OCI-LY1 (cell line): ENCODE data around the gene FARS2.

Source experiments
- H2AFZ ChIP-seq: fragments of 200-600 bp; sonication (generic), shearing (Covaris generic); 2 replicates; pipeline ENCODE4 v1.6.0; 2014; ENCODE audit warnings: antibody characterized with exemption, mild to moderate bottlenecking, low read length
- H3F3A ChIP-seq: fragments of 200-600 bp; sonication (generic), shearing (Covaris generic); 2 replicates; pipeline ENCODE4 v1.6.0; 2014; ENCODE audit warnings: mild to moderate bottlenecking, antibody characterized with exemption, low read length, moderate library complexity; ENCODE audit not compliant: insufficient read depth
- H3K27ac ChIP-seq: fragments of 200-600 bp; sonication (generic); 2 replicates; pipeline ENCODE4 v1.5.1; 2014; ENCODE audit warnings: low read length, mixed run types, mild to moderate bottlenecking, low read depth; ENCODE audit not compliant: poor library complexity, severe bottlenecking
- H3K27me3 ChIP-seq: fragments of 200-600 bp; sonication (generic); 2 replicates; pipeline ENCODE4 v1.6.0; 2014; ENCODE audit warnings: antibody characterized with exemption, mild to moderate bottlenecking, low read length, moderate library complexity; ENCODE audit not compliant: insufficient read depth
- H3K36me3 ChIP-seq: fragments of 200-600 bp; sonication (generic); 2 replicates; pipeline ENCODE4 v1.6.1; 2014; ENCODE audit warnings: mild to moderate bottlenecking, antibody characterized with exemption, low read length, moderate library complexity, mixed read lengths; ENCODE audit not compliant: insufficient read depth
- H3K4me1 ChIP-seq: fragments of 200-600 bp; sonication (generic); 2 replicates; pipeline ENCODE4 v1.5.1; 2014; ENCODE audit warnings: mild to moderate bottlenecking, low read length, moderate library complexity; ENCODE audit not compliant: insufficient read depth, severe bottlenecking
- H3K4me2 ChIP-seq: fragments of 200-600 bp; sonication (generic), shearing (Covaris generic); 2 replicates; pipeline ENCODE4 v1.6.1; 2014; ENCODE audit warnings: low read length
- H3K4me3 ChIP-seq: fragments of 200-600 bp; sonication (generic); 2 replicates; pipeline ENCODE4 v1.5.1; 2014; ENCODE audit warnings: low read length, low read depth, mild to moderate bottlenecking, mixed read lengths; ENCODE audit not compliant: poor library complexity, severe bottlenecking
- H3K79me2 ChIP-seq: fragments of 200-600 bp; shearing (Covaris generic); 2 replicates; pipeline ENCODE4 v1.6.1; 2016; ENCODE audit warnings: mixed run types, low read length, mixed read lengths; ENCODE audit not compliant: insufficient read depth
- H3K9ac ChIP-seq: fragments of 200-600 bp; sonication (generic), shearing (Covaris generic); 2 replicates; pipeline ENCODE4 v1.6.1; 2014; ENCODE audit warnings: mild to moderate bottlenecking, low read length, mixed read lengths
- H3K9me2 ChIP-seq: fragments of 200-600 bp; sonication (generic), shearing (Covaris generic); 2 replicates; pipeline ENCODE4 v1.6.1; 2014; ENCODE audit warnings: low read depth, mild to moderate bottlenecking, low read length, mixed read lengths
- H3K9me3 ChIP-seq: fragments of 200-600 bp; shearing (Covaris generic); 2 replicates; pipeline ENCODE4 v1.6.1; 2014; ENCODE audit warnings: low read length, mixed read lengths
- H4K20me1 ChIP-seq: fragments of 200-600 bp; sonication (generic), shearing (Covaris generic); 2 replicates; pipeline ENCODE4 v1.6.0; 2016; ENCODE audit warnings: mild to moderate bottlenecking, low read length; ENCODE audit not compliant: insufficient read depth
- EZH2 ChIP-seq: fragments of 200-600 bp; sonication (generic), shearing (Covaris generic); IDR thresholded peaks from 2 replicates; pipeline ENCODE4 v1.8.0; 2017; ENCODE audit warnings: borderline replicate concordance, mixed run types, mild to moderate bottlenecking, antibody characterized with exemption, low read length, moderate library complexity, mixed read lengths
- TF ChIP-seq, protein P1 (sequence below): fragments of 200-600 bp; sonication (generic), shearing (Covaris generic); IDR thresholded peaks from 2 replicates; pipeline ENCODE4 v1.5.1; 2017; ENCODE audit warnings: mild to moderate bottlenecking, antibody characterized with exemption, low read length, moderate library complexity, mixed read lengths

The FARS2 gene

DNA sequence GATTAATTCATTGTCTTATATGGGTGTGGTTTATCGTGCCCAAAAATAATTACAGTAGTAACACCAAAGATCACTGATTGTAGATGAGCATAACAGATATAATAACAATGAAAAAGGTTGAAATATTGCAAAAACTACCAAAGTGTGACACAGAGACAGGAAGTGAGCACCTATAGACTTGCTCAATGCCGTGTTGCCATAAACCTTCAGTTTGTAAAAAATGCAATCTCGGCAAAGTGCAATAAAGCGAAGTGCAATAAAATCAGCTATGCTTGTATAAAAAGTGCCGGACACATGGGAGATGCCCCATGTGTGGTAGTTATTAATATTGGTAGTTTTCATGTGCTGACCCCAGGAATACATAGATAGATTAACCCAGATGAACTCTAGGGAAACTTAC is 552.8 kb downstream of the FARS2 start:
- H3K27me3 ChIP-seq: no peaks in the 10 kb centered on the region
- no peaks in the 10 kb centered on the region for H3K4me1 ChIP-seq
- no peaks in the 10 kb centered on the region for H3K9me2 ChIP-seq
- no peaks in the 10 kb centered on the region for H3F3A ChIP-seq
- no peak overlapping the region for H3K4me3 ChIP-seq
- no peak overlapping the region for H3K9ac ChIP-seq
- no peaks in the 10 kb centered on the region for H3K79me2 ChIP-seq
- no peaks in the 10 kb centered on the region for H4K20me1 ChIP-seq
- H3K4me2 ChIP-seq: no peak overlapping the region
- H3K27ac ChIP-seq: no peak overlapping the region
- no peak overlapping the region for H2AFZ ChIP-seq
- TF ChIP-seq, protein P1, sequence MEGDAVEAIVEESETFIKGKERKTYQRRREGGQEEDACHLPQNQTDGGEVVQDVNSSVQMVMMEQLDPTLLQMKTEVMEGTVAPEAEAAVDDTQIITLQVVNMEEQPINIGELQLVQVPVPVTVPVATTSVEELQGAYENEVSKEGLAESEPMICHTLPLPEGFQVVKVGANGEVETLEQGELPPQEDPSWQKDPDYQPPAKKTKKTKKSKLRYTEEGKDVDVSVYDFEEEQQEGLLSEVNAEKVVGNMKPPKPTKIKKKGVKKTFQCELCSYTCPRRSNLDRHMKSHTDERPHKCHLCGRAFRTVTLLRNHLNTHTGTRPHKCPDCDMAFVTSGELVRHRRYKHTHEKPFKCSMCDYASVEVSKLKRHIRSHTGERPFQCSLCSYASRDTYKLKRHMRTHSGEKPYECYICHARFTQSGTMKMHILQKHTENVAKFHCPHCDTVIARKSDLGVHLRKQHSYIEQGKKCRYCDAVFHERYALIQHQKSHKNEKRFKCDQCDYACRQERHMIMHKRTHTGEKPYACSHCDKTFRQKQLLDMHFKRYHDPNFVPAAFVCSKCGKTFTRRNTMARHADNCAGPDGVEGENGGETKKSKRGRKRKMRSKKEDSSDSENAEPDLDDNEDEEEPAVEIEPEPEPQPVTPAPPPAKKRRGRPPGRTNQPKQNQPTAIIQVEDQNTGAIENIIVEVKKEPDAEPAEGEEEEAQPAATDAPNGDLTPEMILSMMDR: no peak
- no peak for TF ChIP-seq EZH2
- H3K36me3 ChIP-seq: no peaks in the 10 kb centered on the region
- H3K9me3 ChIP-seq: no peaks in the 10 kb centered on the region

DNA sequence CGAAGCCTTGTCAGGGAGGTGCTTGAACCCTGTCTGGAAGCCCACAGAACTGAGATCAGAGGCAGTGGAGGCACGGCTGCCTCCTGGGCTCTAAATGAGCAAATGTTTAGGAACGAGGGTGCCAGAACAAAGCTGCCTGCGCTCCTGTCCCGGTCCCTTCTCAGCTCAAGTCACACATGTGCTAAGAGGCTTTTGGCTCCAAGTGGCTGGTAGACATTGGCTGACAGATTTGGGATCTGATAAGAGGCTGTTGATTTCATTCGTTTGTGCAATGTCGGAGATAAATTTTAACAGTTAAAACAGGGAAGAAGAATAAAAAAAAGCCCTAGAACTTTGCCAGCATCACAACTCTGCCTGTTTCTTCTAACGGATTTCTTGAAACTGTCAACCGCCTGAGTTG is 553.6 kb downstream of the FARS2 start:
- no peaks in the 10 kb centered on the region for H3K4me1 ChIP-seq
- no peaks in the 10 kb centered on the region for H3F3A ChIP-seq
- no peak overlapping the region for H2AFZ ChIP-seq
- TF ChIP-seq, protein P1: no peak
- TF ChIP-seq EZH2: no peak
- H3K9ac ChIP-seq: no peak overlapping the region
- no peaks in the 10 kb centered on the region for H3K36me3 ChIP-seq
- H3K27ac ChIP-seq: no peak overlapping the region
- H3K9me3 ChIP-seq: no peaks in the 10 kb centered on the region
- H3K79me2 ChIP-seq: no peaks in the 10 kb centered on the region
- H3K27me3 ChIP-seq: no peaks in the 10 kb centered on the region
- H3K4me3 ChIP-seq: no peak overlapping the region
- no peaks in the 10 kb centered on the region for H4K20me1 ChIP-seq
- H3K9me2 ChIP-seq: no peaks in the 10 kb centered on the region
- H3K4me2 ChIP-seq: no peak overlapping the region

DNA sequence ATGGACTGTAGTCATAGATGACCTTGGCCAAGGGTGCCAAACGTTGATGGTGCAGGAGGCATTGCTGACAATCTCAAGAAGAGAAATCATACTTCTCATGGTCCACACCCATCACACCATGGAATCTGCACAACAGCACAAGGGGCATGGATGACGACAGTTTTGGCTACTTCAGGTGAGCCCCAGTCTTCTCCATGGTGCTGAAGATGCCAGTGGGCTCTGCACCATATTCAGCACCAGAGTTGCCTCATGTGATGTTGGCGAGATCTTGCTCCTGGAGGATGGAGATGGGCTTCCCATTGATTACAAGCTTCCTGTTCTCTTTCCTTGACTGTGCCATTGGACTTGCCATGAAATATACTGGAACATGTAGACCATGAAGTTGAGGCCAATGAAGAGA is 556.6 kb downstream of the FARS2 start:
- H4K20me1 ChIP-seq: no peaks in the 10 kb centered on the region
- no peaks in the 10 kb centered on the region for H3K36me3 ChIP-seq
- no peak for TF ChIP-seq EZH2
- TF ChIP-seq, protein P1: no peak
- H3K27ac ChIP-seq: no peak overlapping the region
- no peaks in the 10 kb centered on the region for H3F3A ChIP-seq
- no peak overlapping the region for H3K4me2 ChIP-seq
- H3K4me3 ChIP-seq: no peak overlapping the region
- no peak overlapping the region for H2AFZ ChIP-seq
- H3K4me1 ChIP-seq: no peaks in the 10 kb centered on the region
- no peak overlapping the region for H3K9ac ChIP-seq
- H3K79me2 ChIP-seq: no peaks in the 10 kb centered on the region
- no peaks in the 10 kb centered on the region for H3K27me3 ChIP-seq
- no peaks in the 10 kb centered on the region for H3K9me2 ChIP-seq
- H3K9me3 ChIP-seq: no peaks in the 10 kb centered on the region
